Measurements from ENCODE around the gene QSOX1. TPM values are rescaled to one million over a fixed set of nuclear protein-coding genes. Genes with fewer than 3 reads are reported as not detected.
A peak's percentile ranks its signal among the peaks of the same experiment; 100 is the strongest.

The QSOX1 gene
- total and polyA plus RNA-seq, 2 donors = 9.1 to 48.2 TPM

DNA sequence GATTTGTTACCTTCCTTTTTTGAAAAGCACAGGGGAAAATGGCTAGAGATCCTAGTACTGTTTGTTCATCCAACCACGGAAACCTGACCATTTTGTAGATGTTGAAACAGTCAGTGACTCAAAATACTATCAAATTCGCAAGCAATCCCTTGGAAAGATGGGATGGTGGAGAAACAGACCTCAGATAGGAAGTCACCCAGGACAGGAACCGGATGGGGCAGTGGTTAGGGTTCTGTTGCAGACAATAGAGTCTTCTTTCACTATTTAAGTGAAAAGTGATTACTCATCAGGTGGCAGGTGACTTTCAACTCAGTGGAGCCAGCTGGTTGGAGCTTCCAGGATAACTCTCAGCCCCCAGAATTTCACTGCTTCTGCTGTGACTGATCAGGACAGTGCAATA is 92.4 kb downstream of the QSOX1 start:
- DNase-seq (ENCODE audit: low read depth in 6 of 9, low spot score in 9 of 9) = no peak
- H3K27ac ChIP-seq (ENCODE audit: low read depth in 1 of 2, low read length in 1 of 2) = no peak overlapping the region
- 83% methylated on average over 3 of the region's 3 CpGs for WGBS
- no peak overlapping the region for H3K4me3 ChIP-seq (ENCODE audit: low read length in 2 of 2)
- H3K9me3 ChIP-seq (ENCODE audit: control insufficient read depth in 2 of 2, insufficient read depth in 1 of 2, low read length in 1 of 2) = no peaks in the 10 kb centered on the region
- peaks cover 6 to 29% of the 10 kb centered on the region in 2 donors for H3K27me3 ChIP-seq (ENCODE audit: control insufficient read depth in 2 of 2, insufficient read depth in 1 of 2, low read length in 1 of 2)
- H3K4me1 ChIP-seq (ENCODE audit: control insufficient read depth in 2 of 2, insufficient read depth in 2 of 2, low read length in 2 of 2) = no peaks in the 10 kb centered on the region
- H3K36me3 ChIP-seq (ENCODE audit: control insufficient read depth in 2 of 2, insufficient read depth in 2 of 2, low read length in 1 of 2) = no peaks in the 10 kb centered on the region

DNA sequence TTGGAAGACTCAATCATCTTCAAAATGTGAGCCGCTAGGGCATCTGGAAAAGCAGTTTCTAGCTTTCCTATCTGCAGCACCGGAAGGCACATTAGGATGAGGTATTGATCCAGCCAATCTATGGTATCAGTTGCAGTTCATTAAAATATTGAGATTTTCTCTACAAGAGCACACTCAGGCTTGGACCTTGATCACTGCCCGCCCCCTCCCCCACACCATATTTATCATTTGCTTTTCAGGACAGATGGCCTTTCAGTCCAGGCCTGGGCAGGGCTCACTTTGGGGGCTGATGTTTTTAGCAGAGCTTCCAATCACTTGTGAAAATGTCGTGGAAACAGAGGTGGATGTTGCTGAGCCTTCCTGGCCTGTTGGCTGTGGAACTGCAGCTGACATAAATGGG is 92.9 kb downstream of the QSOX1 start:
- WGBS = 99% methylated on average over 4 of the region's 4 CpGs
- DNase-seq (ENCODE audit: low read depth in 6 of 9, low spot score in 9 of 9) = no peak
- Histone ChIP-seq H3K36me3 (ENCODE audit: control insufficient read depth in 2 of 2, insufficient read depth in 2 of 2, low read length in 1 of 2) (no peaks in the 10 kb centered on the region), H3K9me3 (ENCODE audit: control insufficient read depth in 2 of 2, insufficient read depth in 1 of 2, low read length in 1 of 2) (no peaks in the 10 kb centered on the region), H3K27ac (ENCODE audit: low read depth in 1 of 2, low read length in 1 of 2) (no peak overlapping the region), H3K4me3 (ENCODE audit: low read length in 2 of 2) (no peak overlapping the region), H3K27me3 (ENCODE audit: control insufficient read depth in 2 of 2, insufficient read depth in 1 of 2, low read length in 1 of 2) (peaks cover 1 to 26% of the 10 kb centered on the region in 2 donors), H3K4me1 (ENCODE audit: control insufficient read depth in 2 of 2, insufficient read depth in 2 of 2, low read length in 2 of 2) (no peaks in the 10 kb centered on the region)

DNA sequence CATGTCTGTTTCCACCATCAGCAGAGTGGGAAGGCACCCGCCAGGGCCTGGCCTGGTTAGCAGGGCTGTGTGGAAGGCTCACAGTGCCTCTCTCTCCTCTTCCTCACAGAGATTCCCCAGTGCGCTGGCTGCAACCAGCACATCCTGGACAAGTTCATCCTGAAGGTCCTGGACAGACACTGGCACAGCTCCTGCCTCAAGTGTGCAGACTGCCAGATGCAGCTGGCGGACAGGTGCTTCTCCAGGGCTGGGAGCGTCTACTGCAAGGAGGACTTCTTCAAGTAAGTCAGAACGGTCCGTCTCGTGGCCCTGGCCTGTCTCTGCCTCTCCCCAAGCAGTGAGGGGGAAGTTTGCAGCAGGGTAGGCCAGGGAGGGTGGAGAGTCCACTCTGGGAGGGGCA is 93.5 kb downstream of the QSOX1 start:
- peaks cover 0 to 20% of the 10 kb centered on the region in 2 donors for H3K27me3 ChIP-seq (ENCODE audit: control insufficient read depth in 2 of 2, insufficient read depth in 1 of 2, low read length in 1 of 2)
- no peaks in the 10 kb centered on the region for H3K9me3 ChIP-seq (ENCODE audit: control insufficient read depth in 2 of 2, insufficient read depth in 1 of 2, low read length in 1 of 2)
- H3K4me3 ChIP-seq (ENCODE audit: low read length in 2 of 2) = no peak overlapping the region
- no peak overlapping the region for H3K27ac ChIP-seq (ENCODE audit: low read depth in 1 of 2, low read length in 1 of 2)
- WGBS = 97% methylated on average over 7 of the region's 7 CpGs
- H3K36me3 ChIP-seq (ENCODE audit: control insufficient read depth in 2 of 2, insufficient read depth in 2 of 2, low read length in 1 of 2) = no peaks in the 10 kb centered on the region
- DNase-seq (ENCODE audit: low read depth in 6 of 9, low spot score in 9 of 9) = no peak
- no peaks in the 10 kb centered on the region for H3K4me1 ChIP-seq (ENCODE audit: control insufficient read depth in 2 of 2, insufficient read depth in 2 of 2, low read length in 2 of 2)

DNA sequence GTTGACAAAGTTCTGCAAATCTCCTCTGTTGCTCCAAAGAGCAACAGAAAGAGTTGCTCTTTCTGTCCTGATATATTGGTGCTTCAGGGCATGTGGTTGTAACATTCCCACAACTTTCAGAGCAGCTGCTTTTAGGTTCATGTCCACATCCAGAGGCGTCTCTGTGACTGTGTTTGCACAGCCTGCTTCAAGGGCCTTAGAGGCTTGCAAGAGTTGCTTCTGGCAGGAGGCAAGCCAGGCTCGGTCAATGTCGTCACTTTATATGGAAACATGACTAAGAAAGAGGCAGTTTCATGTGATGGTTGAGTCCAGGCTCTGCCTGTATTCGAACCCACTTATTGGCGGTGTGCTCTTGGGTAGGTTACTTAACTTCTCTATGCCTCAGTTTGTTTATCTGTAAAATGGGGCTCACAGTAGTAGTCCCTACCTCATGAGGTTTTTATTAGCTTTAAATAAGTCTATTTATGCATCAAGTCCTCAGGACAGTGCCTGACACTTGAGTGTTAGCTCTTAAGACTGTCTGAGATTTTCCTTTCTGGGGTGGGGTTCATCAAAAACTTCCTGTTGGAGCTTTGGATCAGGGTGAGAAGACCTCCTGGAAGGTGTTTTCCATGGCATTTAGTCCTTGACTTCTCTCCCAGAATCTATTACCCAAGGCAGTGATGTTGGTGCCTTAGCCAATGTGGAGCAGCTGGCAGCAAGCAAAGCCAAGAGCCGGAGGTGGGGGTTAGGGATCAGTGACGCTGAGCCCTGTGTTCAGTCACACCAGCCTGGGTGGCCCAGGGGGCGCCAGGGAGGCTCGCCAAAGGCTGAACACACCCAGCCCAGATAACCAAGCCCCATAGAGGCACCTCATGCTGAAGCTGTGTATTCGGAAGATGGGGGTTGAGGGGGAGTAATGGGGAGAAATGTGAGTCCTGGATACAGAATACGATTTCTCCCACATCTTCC is 94.3 kb downstream of the QSOX1 start:
- H3K27me3 ChIP-seq (ENCODE audit: control insufficient read depth in 2 of 2, insufficient read depth in 1 of 2, low read length in 1 of 2) = peaks cover 0 to 12% of the 10 kb centered on the region in 2 donors
- WGBS = 90% methylated on average over 11 of the region's 11 CpGs
- no peak for DNase-seq (ENCODE audit: low read depth in 6 of 9, low spot score in 9 of 9)

DNA sequence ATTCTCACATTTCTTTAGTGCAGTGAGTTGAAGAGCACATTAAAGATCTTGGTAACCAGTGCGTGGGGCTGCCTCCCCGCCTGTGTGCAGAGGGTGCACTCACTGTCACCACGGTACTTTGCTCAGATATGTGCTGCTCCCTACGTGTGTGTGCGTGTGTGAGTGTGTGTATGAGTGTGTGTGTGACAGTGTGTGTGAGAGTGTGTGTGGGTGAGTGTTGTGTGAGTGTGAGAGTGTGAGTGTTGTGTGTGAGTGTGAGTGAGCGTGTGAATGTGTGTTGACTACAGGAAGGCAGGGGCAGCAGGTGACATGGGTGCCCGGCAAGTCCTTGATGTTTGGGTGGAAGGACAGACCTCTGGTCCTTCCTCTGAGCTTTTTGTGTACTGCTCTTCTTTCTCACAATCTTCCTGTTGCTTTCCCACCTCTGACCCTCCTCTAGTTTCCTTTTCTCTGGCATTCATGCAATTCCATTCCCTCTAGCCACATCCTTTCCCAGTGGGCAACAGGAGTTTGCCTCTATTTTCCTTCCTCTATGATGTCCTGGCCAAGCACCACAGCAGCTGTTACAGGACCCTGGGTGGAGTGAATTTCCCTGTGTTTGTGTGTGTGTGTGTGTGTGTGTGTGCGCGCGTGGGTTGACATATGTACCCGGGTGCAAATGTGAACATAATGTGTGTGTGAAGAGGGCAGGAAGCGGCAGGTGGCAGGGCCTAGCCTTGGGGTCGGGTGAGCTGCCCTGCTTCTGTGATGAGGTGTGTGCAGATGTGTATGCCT is 95.2 kb downstream of the QSOX1 start:
- Histone ChIP-seq H3K9me3 (ENCODE audit: control insufficient read depth in 2 of 2, insufficient read depth in 1 of 2, low read length in 1 of 2) (no peaks in the 10 kb centered on the region), H3K4me1 (ENCODE audit: control insufficient read depth in 2 of 2, insufficient read depth in 2 of 2, low read length in 2 of 2) (no peaks in the 10 kb centered on the region), H3K27ac (ENCODE audit: low read depth in 1 of 2, low read length in 1 of 2) (no peak overlapping the region), H3K27me3 (ENCODE audit: control insufficient read depth in 2 of 2, insufficient read depth in 1 of 2, low read length in 1 of 2) (peaks cover 0 to 4% of the 10 kb centered on the region in 2 donors), H3K36me3 (ENCODE audit: control insufficient read depth in 2 of 2, insufficient read depth in 2 of 2, low read length in 1 of 2) (no peaks in the 10 kb centered on the region), H3K4me3 (ENCODE audit: low read length in 2 of 2) (no peak overlapping the region)
- peak in 1 of 9 donors; percentile 40 for DNase-seq (ENCODE audit: low read depth in 6 of 9, low spot score in 9 of 9)
- WGBS = 67% methylated on average over 13 of the region's 13 CpGs

More for the DNA sequence above, 94.3 kb downstream of the QSOX1 start:
- Histone ChIP-seq H3K27ac (ENCODE audit: low read depth in 1 of 2, low read length in 1 of 2) (no peak overlapping the region), H3K36me3 (ENCODE audit: control insufficient read depth in 2 of 2, insufficient read depth in 2 of 2, low read length in 1 of 2) (no peaks in the 10 kb centered on the region), H3K4me1 (ENCODE audit: control insufficient read depth in 2 of 2, insufficient read depth in 2 of 2, low read length in 2 of 2) (no peaks in the 10 kb centered on the region), H3K4me3 (ENCODE audit: low read length in 2 of 2) (no peak overlapping the region), H3K9me3 (ENCODE audit: control insufficient read depth in 2 of 2, insufficient read depth in 1 of 2, low read length in 1 of 2) (no peaks in the 10 kb centered on the region)

DNA sequence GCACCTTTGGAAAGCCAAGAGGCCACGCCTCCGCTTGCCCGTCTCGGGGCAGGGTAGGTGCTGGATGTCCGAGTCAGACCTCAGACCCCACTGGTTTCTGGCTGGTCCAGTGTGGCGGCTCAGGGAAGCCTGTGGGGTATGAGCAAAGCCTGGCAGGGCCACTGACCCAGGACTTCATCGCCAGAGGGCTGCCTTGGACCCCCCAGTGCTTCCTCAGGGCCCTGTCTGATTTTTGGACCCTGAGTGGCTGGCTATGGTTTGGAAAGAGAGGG is 95.8 kb downstream of the QSOX1 start:
- Histone ChIP-seq H3K9me3 (ENCODE audit: control insufficient read depth in 2 of 2, insufficient read depth in 1 of 2, low read length in 1 of 2) (no peaks in the 10 kb centered on the region), H3K4me3 (ENCODE audit: low read length in 2 of 2) (no peak overlapping the region), H3K4me1 (ENCODE audit: control insufficient read depth in 2 of 2, insufficient read depth in 2 of 2, low read length in 2 of 2) (no peaks in the 10 kb centered on the region), H3K27me3 (ENCODE audit: control insufficient read depth in 2 of 2, insufficient read depth in 1 of 2, low read length in 1 of 2) (no peaks in the 10 kb centered on the region), H3K36me3 (ENCODE audit: control insufficient read depth in 2 of 2, insufficient read depth in 2 of 2, low read length in 1 of 2) (no peaks in the 10 kb centered on the region), H3K27ac (ENCODE audit: low read depth in 1 of 2, low read length in 1 of 2) (no peak overlapping the region)
- no peak for DNase-seq (ENCODE audit: low read depth in 6 of 9, low spot score in 9 of 9)
- WGBS = 78% methylated on average over 7 of the region's 7 CpGs

DNA sequence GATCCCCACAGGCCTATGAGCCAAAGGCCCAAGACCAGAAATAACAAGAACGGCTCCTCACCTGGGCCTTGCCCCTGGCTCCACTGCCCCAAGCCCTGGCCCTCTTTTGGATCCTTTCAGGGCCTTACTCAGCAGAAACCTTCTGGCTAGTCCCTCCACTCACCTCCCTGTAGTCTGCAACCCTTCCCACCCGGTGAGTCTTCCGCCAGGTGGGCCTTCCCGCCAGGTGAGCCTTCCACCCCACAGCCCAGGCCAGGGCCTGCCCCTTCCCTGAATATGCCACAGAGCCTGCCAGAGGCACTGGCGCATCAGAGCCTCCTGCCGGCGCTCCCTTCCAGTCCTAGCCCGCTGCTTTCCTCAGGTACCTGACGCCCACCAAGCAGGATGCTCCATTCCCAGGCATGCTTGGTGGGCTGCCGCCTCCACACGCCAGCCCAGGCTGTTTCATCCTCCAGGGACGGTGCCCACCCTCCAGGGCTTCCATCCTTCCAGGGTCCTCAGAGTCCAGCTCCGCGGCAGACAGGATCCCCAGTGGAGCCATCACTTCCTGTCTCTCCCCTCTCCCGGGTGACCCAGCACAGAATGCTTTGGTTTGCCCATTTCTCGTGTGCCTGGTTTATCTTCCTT is 96.3 kb downstream of the QSOX1 start:
- DNase-seq (ENCODE audit: low read depth in 6 of 9, low spot score in 9 of 9) = no peak
- Histone ChIP-seq H3K27ac (ENCODE audit: low read depth in 1 of 2, low read length in 1 of 2) (no peak overlapping the region), H3K4me1 (ENCODE audit: control insufficient read depth in 2 of 2, insufficient read depth in 2 of 2, low read length in 2 of 2) (no peaks in the 10 kb centered on the region), H3K27me3 (ENCODE audit: control insufficient read depth in 2 of 2, insufficient read depth in 1 of 2, low read length in 1 of 2) (no peaks in the 10 kb centered on the region), H3K36me3 (ENCODE audit: control insufficient read depth in 2 of 2, insufficient read depth in 2 of 2, low read length in 1 of 2) (no peaks in the 10 kb centered on the region), H3K4me3 (ENCODE audit: low read length in 2 of 2) (no peak overlapping the region), H3K9me3 (ENCODE audit: control insufficient read depth in 2 of 2, insufficient read depth in 1 of 2, low read length in 1 of 2) (no peaks in the 10 kb centered on the region)
- 90% methylated on average over 16 of the region's 16 CpGs for WGBS

DNA sequence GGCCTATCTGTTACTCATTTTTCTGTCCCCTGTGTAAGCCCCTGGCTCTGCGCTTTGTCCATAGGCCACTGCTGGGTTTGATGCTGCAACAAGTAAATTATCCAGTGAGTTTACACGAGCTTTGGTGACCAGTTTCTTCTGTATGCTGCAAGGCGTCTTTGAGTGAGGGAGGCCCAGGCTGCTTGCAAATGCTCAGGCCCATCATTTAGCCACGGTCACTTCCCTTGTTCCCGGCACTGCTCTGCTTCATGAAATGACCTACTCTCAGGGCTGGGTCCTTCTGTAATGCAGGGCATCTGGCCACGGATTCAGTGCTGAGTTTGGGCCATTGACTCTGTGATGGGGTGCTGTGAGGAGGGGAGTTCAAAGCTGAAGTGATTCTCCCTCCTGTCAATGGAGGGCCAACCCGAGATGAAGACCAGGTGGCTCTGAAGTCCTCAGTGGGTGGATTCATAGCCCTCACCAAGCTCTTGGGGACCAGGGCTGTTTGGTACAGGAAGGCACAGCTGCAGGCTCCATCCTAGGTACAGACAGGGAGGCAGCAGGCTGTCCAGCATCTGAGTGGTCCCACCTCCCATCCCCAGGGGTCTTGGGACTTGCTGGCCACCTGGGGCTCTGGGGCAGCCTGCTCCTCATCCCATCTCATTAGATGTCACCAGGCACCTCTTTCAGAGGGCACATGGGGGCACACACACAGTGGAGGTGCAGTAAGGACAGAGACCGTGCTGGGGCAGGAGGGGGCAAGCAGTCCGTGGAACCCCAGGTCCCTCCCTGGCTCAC is 97.0 kb downstream of the QSOX1 start:
- no peaks in the 10 kb centered on the region for H3K9me3 ChIP-seq (ENCODE audit: control insufficient read depth in 2 of 2, insufficient read depth in 1 of 2, low read length in 1 of 2)
- no peak overlapping the region for H3K27ac ChIP-seq (ENCODE audit: low read depth in 1 of 2, low read length in 1 of 2)
- no peak overlapping the region for H3K4me3 ChIP-seq (ENCODE audit: low read length in 2 of 2)
- no peak for DNase-seq (ENCODE audit: low read depth in 6 of 9, low spot score in 9 of 9)
- H3K36me3 ChIP-seq (ENCODE audit: control insufficient read depth in 2 of 2, insufficient read depth in 2 of 2, low read length in 1 of 2) = no peaks in the 10 kb centered on the region
- WGBS = 96% methylated on average over 9 of the region's 9 CpGs
- H3K27me3 ChIP-seq (ENCODE audit: control insufficient read depth in 2 of 2, insufficient read depth in 1 of 2, low read length in 1 of 2) = no peaks in the 10 kb centered on the region
- no peaks in the 10 kb centered on the region for H3K4me1 ChIP-seq (ENCODE audit: control insufficient read depth in 2 of 2, insufficient read depth in 2 of 2, low read length in 2 of 2)

Measured in thymus (tissue), 11 donors.